ENCODE measurements around the gene SIRT2.

The SIRT2 gene

DNA sequence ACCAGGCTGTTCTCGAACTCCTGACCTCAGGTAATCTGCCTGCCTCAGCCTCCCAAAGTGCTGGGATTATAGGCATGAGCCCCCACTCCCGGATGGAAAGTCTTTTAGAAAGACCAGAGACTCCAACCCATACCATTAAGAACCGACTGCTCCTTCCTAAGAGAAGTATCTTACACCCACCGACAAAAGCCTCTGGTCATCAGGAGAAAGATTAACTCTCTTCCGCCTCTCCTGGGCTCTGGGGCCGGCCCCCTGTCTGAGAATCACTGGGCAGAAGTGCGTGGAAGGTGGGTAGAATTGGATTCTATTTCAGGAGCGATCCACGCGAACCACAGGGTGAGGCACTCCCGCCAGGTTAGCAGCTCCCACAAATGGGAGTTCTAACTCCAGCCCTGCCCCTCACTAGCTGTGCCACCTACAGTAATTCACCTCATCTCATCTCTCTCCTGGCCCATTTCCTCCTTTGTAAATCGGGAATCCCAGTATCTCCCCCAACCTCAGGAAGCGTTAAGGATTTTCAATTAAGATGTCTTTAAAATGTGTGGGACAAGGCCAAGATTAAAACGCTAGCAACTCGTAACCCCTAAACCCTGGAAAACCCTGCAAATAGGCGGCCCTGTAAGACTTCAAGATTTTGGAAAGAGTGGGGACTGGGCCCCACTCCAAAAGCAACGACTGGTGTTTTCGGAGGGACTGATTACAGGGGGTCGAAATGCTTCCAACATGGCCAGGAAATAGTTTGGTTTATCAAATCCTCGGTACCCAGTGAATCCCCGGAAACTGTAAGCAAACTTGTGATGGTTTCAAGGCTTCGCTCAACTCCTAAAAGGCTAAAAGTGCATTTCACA is 50.9 kb downstream of the SIRT2 start:
- H3K9ac ChIP-seq (ENCODE audit: insufficient read length), result peak overlapping the region; percentile 92
- H3K36me3 ChIP-seq (ENCODE audit: insufficient read depth, low read length), result peaks cover 56% of the 10 kb centered on the region

GRCh38 chr19:38846097-38846496 is 53.3 kb downstream of the SIRT2 start:
- Histone ChIP-seq H3K9me3 (ENCODE audit: low read depth, low read length) (no peaks in the 10 kb centered on the region), H3K4me3 (no peak overlapping the region), H3K27ac (no peak overlapping the region), H3K9ac (ENCODE audit: insufficient read length) (no peak overlapping the region), H3K36me3 (ENCODE audit: insufficient read depth, low read length) (peaks cover 80% of the 10 kb centered on the region)
- no peak for DNase-seq (ENCODE audit: low read depth, low spot score)
- no peak for TF ChIP-seq FOXP2 (optimal IDR thresholded peaks at IDR 0.05; ENCODE audit: control extremely low read depth, extremely low read length, insufficient read depth)
- no peak for TF ChIP-seq POLR2AphosphoS5 (IDR thresholded peaks at IDR 0.05; ENCODE audit: borderline replicate concordance, low read depth, low read length)
- no peak for TF ChIP-seq EZH2 (IDR thresholded peaks at IDR 0.05)

More for the DNA sequence above, 50.9 kb downstream of the SIRT2 start:
- TF ChIP-seq POLR2AphosphoS5 (IDR thresholded peaks at IDR 0.05; ENCODE audit: borderline replicate concordance, low read depth, low read length) (no peak), EZH2 (IDR thresholded peaks at IDR 0.05) (no peak), FOXP2 (optimal IDR thresholded peaks at IDR 0.05; ENCODE audit: control extremely low read depth, extremely low read length, insufficient read depth) (no peak)
- DNase-seq (ENCODE audit: low read depth, low spot score), result no peak
- Histone ChIP-seq H3K4me3 (peak overlapping the region; percentile 87), H3K9me3 (ENCODE audit: low read depth, low read length) (no peaks in the 10 kb centered on the region), H3K27ac (peak overlapping the region; percentile 82)

DNA sequence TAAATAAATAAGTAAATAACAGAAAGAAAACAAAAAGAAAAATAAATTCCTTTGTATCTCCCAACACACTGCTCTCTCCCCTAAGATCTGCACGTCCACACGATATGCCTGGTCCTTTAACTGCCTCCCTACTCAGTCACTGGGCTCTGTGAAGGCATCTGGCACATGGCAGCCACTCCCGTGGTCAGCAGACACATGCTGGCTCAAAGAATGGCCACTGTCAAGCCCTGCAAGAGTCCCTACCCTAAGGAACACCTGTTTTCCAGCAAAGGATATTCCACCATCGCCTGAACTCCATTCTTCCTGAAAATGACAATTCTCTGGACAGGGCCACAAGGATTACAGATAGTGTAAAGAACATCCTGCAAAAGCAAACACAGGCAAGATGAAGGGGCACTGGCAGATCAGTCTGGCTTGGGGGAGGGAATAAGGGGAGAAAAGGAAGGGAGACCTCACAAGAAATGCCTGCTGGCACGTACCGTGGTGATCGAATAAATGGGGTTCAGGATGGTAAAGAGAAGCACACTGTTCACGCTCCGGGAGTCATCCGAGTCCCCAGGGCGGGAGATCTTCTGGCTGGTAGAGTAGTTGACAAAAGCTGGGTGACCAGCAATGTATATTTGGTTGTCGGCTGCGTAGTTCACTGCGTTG is 53.9 kb downstream of the SIRT2 start:
- no peak overlapping the region for H3K27ac ChIP-seq
- H3K9ac ChIP-seq (ENCODE audit: insufficient read length), result no peak overlapping the region
- TF ChIP-seq FOXP2 (optimal IDR thresholded peaks at IDR 0.05; ENCODE audit: control extremely low read depth, extremely low read length, insufficient read depth) (no peak), POLR2AphosphoS5 (IDR thresholded peaks at IDR 0.05; ENCODE audit: borderline replicate concordance, low read depth, low read length) (no peak), EZH2 (IDR thresholded peaks at IDR 0.05) (no peak)
- H3K4me3 ChIP-seq, result no peak overlapping the region
- peaks cover 86% of the 10 kb centered on the region for H3K36me3 ChIP-seq (ENCODE audit: insufficient read depth, low read length)
- no peaks in the 10 kb centered on the region for H3K9me3 ChIP-seq (ENCODE audit: low read depth, low read length)
- no peak for DNase-seq (ENCODE audit: low read depth, low spot score)

DNA sequence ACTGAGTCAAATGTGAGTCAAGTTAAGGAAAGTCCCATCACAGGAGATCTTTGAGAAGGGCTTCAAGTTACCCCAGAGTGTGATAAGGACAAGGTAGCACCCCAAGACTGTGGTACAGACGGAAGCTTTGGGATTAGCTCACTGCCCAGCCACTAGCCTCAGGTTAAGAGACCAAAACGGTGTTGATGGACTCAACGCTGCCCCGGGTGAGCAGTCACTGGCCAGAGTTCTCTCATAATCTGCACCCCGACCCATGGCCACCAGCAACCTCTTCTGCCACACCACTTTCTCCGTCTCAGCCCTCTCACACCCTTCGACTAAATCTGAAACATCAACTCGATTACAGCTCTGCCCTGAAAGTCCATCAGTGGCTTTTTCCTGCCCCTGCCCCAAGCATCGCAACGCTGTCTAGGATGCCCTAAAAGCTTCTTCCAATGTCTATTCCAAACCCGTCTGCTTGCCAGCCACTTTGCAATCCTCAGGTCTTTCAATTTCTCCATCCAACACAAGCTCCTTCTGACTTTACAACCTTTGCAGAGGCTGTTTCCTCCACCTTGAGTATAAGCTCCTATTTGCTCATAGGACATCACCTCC is 55.2 kb downstream of the SIRT2 start:
- TF ChIP-seq POLR2AphosphoS5 (IDR thresholded peaks at IDR 0.05; ENCODE audit: borderline replicate concordance, low read depth, low read length) (no peak), FOXP2 (optimal IDR thresholded peaks at IDR 0.05; ENCODE audit: control extremely low read depth, extremely low read length, insufficient read depth) (no peak), EZH2 (IDR thresholded peaks at IDR 0.05) (no peak)
- Histone ChIP-seq H3K36me3 (ENCODE audit: insufficient read depth, low read length) (peaks cover 99% of the 10 kb centered on the region), H3K4me3 (no peak overlapping the region), H3K9me3 (ENCODE audit: low read depth, low read length) (no peaks in the 10 kb centered on the region), H3K27ac (no peak overlapping the region), H3K9ac (ENCODE audit: insufficient read length) (no peak overlapping the region)
- no peak for DNase-seq (ENCODE audit: low read depth, low spot score)

- no peak for DNase-seq (ENCODE audit: low read depth, low spot score)
- H3K27ac ChIP-seq, result no peak overlapping the region
- H3K4me3 ChIP-seq, result no peak overlapping the region
Observed at GRCh38 chr19:38843175-38843758, 56.2 kb downstream of the SIRT2 start.

GRCh38 chr19:38842439-38843174 is 56.8 kb downstream of the SIRT2 start:
- Histone ChIP-seq H3K36me3 (ENCODE audit: insufficient read depth, low read length) (peaks cover 100% of the 10 kb centered on the region), H3K9me3 (ENCODE audit: low read depth, low read length) (no peaks in the 10 kb centered on the region), H3K4me3 (no peak overlapping the region), H3K27ac (no peak overlapping the region), H3K9ac (ENCODE audit: insufficient read length) (no peak overlapping the region)
- no peak for TF ChIP-seq EZH2 (IDR thresholded peaks at IDR 0.05)
- no peak for TF ChIP-seq FOXP2 (optimal IDR thresholded peaks at IDR 0.05; ENCODE audit: control extremely low read depth, extremely low read length, insufficient read depth)
- no peak for TF ChIP-seq POLR2AphosphoS5 (IDR thresholded peaks at IDR 0.05; ENCODE audit: borderline replicate concordance, low read depth, low read length)
- no peak for DNase-seq (ENCODE audit: low read depth, low spot score)

More at GRCh38 chr19:38843175-38843758, 56.2 kb downstream of the SIRT2 start:
- H3K36me3 ChIP-seq (ENCODE audit: insufficient read depth, low read length), result peaks cover 100% of the 10 kb centered on the region
- no peak for TF ChIP-seq POLR2AphosphoS5 (IDR thresholded peaks at IDR 0.05; ENCODE audit: borderline replicate concordance, low read depth, low read length)
- no peak for TF ChIP-seq EZH2 (IDR thresholded peaks at IDR 0.05)
- TF ChIP-seq FOXP2 (optimal IDR thresholded peaks at IDR 0.05; ENCODE audit: control extremely low read depth, extremely low read length, insufficient read depth), result no peak
- no peak overlapping the region for H3K9ac ChIP-seq (ENCODE audit: insufficient read length)
- H3K9me3 ChIP-seq (ENCODE audit: low read depth, low read length), result no peaks in the 10 kb centered on the region

GRCh38 chr19:38841787-38842438 is 57.5 kb downstream of the SIRT2 start:
- TF ChIP-seq EZH2 (IDR thresholded peaks at IDR 0.05), result no peak
- no peak; the same call in 1 of the 2 replicates for TF ChIP-seq POLR2AphosphoS5 (IDR thresholded peaks at IDR 0.05; ENCODE audit: borderline replicate concordance, low read depth, low read length)
- TF ChIP-seq FOXP2 (optimal IDR thresholded peaks at IDR 0.05; ENCODE audit: control extremely low read depth, extremely low read length, insufficient read depth), result no peak
- H3K36me3 ChIP-seq (ENCODE audit: insufficient read depth, low read length), result peaks cover 100% of the 10 kb centered on the region
- H3K9me3 ChIP-seq (ENCODE audit: low read depth, low read length), result no peaks in the 10 kb centered on the region
- no peak for DNase-seq (ENCODE audit: low read depth, low spot score)
- no peak overlapping the region for H3K9ac ChIP-seq (ENCODE audit: insufficient read length)
- no peak overlapping the region for H3K4me3 ChIP-seq
- H3K27ac ChIP-seq, result no peak overlapping the region

Measured in SK-N-MC (cell line).